ENCODE measurements around the gene STAM.

DNA sequence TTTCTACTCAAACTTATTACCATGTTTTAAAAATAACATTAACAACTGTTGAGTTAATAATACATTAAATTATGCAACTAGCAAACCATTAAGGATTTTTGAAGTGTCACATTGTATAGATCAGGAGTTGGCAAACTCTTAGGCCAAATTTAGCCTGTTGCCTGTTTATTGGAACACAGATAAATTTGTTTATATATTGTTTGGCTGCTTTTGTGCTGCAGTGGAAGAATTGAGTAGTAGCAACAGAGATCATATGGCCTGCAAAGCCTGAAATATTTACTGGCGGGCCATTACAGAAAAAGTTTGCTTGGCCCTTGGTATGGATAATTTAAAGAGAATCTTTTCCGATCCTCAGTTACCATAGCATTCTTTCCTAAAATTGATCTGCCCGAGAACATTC, 57.4 kb downstream of the STAM start:
- no peak for TF ChIP-seq CREB1 (IDR thresholded peaks at IDR 0.05; ENCODE audit: low read depth)
- no peak for TF ChIP-seq FOXM1 (IDR thresholded peaks at IDR 0.05; ENCODE audit: borderline replicate concordance, low read depth)
- TF ChIP-seq YY1 (IDR thresholded peaks at IDR 0.05; ENCODE audit: low read depth), result no peak

All from Ishikawa (cell line).